Measurements from ENCODE around the gene ADGRG4. TPM values are rescaled to one million over a fixed set of nuclear protein-coding genes. Genes with fewer than 3 reads are reported as not detected.
"Not testable (repeated sequence)": the region's sequence is repeated elsewhere in the genome, so short reads cannot be mapped to it uniquely, and the experiment has no call there.

Gene ADGRG4
- total and polyA plus RNA-seq, 4 donors = under 0.01 TPM; not detected in 3

DNA sequence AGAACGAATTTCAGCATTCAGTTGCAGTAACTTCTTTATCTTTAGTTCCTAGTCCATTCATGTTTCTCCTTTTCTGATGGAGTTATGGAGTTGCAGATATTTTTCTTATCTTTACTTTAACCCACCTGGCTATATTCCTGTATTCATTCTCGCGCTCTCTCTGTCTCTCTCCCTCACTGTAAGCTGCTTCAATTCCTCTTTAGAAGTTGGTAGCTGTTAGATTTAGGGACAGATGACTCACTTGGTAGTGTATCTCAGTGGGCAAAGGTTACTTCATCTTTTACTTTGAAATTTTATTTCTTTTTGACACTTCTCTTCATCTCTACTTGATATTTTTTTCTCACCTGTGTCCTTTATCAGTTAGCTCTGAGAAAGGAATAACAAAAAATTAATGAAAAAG, 137.4 kb downstream of the ADGRG4 start (continued):
- TF ChIP-seq, protein P1, sequence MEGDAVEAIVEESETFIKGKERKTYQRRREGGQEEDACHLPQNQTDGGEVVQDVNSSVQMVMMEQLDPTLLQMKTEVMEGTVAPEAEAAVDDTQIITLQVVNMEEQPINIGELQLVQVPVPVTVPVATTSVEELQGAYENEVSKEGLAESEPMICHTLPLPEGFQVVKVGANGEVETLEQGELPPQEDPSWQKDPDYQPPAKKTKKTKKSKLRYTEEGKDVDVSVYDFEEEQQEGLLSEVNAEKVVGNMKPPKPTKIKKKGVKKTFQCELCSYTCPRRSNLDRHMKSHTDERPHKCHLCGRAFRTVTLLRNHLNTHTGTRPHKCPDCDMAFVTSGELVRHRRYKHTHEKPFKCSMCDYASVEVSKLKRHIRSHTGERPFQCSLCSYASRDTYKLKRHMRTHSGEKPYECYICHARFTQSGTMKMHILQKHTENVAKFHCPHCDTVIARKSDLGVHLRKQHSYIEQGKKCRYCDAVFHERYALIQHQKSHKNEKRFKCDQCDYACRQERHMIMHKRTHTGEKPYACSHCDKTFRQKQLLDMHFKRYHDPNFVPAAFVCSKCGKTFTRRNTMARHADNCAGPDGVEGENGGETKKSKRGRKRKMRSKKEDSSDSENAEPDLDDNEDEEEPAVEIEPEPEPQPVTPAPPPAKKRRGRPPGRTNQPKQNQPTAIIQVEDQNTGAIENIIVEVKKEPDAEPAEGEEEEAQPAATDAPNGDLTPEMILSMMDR (IDR thresholded peaks at IDR 0.05; ENCODE audit: low read depth, low read length, missing input control) = no peak

DNA sequence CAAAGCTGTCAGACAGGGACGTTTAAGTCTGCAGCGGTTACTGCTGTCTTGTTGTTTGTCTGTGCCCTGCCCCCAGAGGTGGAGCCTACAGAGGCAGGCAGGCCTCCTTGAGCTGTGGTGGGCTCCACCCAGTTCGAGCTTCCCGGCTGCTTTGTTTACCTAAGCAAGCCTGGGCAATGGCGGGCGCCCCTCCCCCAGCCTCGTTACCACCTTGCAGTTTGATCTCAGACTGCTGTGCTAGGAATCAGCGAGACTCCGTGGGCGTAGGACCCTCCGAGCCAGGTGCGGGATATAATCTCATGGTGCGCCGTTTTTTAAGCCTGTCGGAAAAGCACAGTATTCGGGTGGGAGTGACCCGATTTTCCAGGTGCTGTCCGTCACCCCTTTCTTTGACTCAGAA, 144.9 kb downstream of the ADGRG4 start:
- not testable (repeated sequence) for DNase-seq (ENCODE audit: low spot score); H3K4me1 ChIP-seq (ENCODE audit: control insufficient read depth in 4 of 4, insufficient read depth in 4 of 4, low read length in 3 of 4); H3K27me3 ChIP-seq (ENCODE audit: control insufficient read depth in 4 of 4, insufficient read depth in 4 of 4, low read length in 3 of 4); H3K4me3 ChIP-seq (ENCODE audit: low read depth in 1 of 3, low read length in 3 of 3); H3K9me3 ChIP-seq (ENCODE audit: control insufficient read depth in 4 of 4, low read length in 3 of 4); H3K36me3 ChIP-seq (ENCODE audit: control insufficient read depth in 4 of 4, insufficient read depth in 3 of 4, low read depth in 1 of 4, low read length in 3 of 4); H3K27ac ChIP-seq (ENCODE audit: low read depth in 1 of 2, low read length in 2 of 2); H3K9ac ChIP-seq (ENCODE audit: low read depth in 1 of 2, low read length in 2 of 2)
- 81% methylated on average over 17 of the region's 18 CpGs for WGBS

DNA sequence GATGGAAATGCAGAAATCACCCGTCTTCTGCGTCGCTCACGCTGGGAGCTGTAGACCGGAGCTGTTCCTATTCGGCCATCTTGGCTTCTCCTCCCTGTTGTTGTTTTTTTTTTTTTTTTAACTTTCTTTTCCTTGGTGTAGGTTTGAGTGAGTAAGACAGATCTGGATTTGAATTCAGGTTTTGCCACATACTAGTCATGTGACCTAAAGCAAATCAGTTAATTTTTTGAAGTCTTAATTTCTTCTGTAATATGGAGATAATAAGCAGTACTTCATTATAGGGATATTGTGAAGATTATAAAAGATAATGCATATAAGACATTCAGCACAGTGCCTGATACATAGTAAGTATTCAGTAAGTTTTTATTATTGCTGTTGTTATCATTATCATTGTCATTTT, 145.4 kb downstream of the ADGRG4 start:
- Histone ChIP-seq H3K4me3 (ENCODE audit: low read depth in 1 of 3, low read length in 3 of 3) (no peak overlapping the region), H3K27ac (ENCODE audit: low read depth in 1 of 2, low read length in 2 of 2) (no peak overlapping the region), H3K4me1 (ENCODE audit: control insufficient read depth in 4 of 4, insufficient read depth in 4 of 4, low read length in 3 of 4) (no peaks in the 10 kb centered on the region), H3K9ac (ENCODE audit: low read depth in 1 of 2, low read length in 2 of 2) (no peak overlapping the region), H3K36me3 (ENCODE audit: control insufficient read depth in 4 of 4, insufficient read depth in 3 of 4, low read depth in 1 of 4, low read length in 3 of 4) (no peaks in the 10 kb centered on the region), H3K27me3 (ENCODE audit: control insufficient read depth in 4 of 4, insufficient read depth in 4 of 4, low read length in 3 of 4) (no peaks in the 10 kb centered on the region), H3K9me3 (ENCODE audit: control insufficient read depth in 4 of 4, low read length in 3 of 4) (no peaks in the 10 kb centered on the region)
- 93% methylated on average over 6 of the region's 6 CpGs for WGBS
- TF ChIP-seq, protein P1 (IDR thresholded peaks at IDR 0.05; ENCODE audit: low read depth, low read length, missing input control) = no peak
- TF ChIP-seq GABPA (IDR thresholded peaks at IDR 0.05 in 1 of 2, conservative IDR thresholded peaks at IDR 0.05 in 1 of 2) (no peak), JUND (IDR thresholded peaks at IDR 0.05) (no peak), HNF4G (IDR thresholded peaks at IDR 0.05) (no peak), SP1 (IDR thresholded peaks at IDR 0.05) (no peak), NR2F2 (IDR thresholded peaks at IDR 0.05) (no peak), FOXA2 (IDR thresholded peaks at IDR 0.05) (no peak), FOXA1 (IDR thresholded peaks at IDR 0.05) (no peak), EGR1 (IDR thresholded peaks at IDR 0.05; ENCODE audit: low read depth in 2 of 2) (no peak), HNF4A (conservative IDR thresholded peaks at IDR 0.05) (no peak), RXRA (IDR thresholded peaks at IDR 0.05) (no peak)
- TF ChIP-seq, protein P2, sequence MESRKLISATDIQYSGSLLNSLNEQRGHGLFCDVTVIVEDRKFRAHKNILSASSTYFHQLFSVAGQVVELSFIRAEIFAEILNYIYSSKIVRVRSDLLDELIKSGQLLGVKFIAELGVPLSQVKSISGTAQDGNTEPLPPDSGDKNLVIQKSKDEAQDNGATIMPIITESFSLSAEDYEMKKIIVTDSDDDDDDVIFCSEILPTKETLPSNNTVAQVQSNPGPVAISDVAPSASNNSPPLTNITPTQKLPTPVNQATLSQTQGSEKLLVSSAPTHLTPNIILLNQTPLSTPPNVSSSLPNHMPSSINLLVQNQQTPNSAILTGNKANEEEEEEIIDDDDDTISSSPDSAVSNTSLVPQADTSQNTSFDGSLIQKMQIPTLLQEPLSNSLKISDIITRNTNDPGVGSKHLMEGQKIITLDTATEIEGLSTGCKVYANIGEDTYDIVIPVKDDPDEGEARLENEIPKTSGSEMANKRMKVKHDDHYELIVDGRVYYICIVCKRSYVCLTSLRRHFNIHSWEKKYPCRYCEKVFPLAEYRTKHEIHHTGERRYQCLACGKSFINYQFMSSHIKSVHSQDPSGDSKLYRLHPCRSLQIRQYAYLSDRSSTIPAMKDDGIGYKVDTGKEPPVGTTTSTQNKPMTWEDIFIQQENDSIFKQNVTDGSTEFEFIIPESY (IDR thresholded peaks at IDR 0.05) = no peak
- TF ChIP-seq, protein P3, sequence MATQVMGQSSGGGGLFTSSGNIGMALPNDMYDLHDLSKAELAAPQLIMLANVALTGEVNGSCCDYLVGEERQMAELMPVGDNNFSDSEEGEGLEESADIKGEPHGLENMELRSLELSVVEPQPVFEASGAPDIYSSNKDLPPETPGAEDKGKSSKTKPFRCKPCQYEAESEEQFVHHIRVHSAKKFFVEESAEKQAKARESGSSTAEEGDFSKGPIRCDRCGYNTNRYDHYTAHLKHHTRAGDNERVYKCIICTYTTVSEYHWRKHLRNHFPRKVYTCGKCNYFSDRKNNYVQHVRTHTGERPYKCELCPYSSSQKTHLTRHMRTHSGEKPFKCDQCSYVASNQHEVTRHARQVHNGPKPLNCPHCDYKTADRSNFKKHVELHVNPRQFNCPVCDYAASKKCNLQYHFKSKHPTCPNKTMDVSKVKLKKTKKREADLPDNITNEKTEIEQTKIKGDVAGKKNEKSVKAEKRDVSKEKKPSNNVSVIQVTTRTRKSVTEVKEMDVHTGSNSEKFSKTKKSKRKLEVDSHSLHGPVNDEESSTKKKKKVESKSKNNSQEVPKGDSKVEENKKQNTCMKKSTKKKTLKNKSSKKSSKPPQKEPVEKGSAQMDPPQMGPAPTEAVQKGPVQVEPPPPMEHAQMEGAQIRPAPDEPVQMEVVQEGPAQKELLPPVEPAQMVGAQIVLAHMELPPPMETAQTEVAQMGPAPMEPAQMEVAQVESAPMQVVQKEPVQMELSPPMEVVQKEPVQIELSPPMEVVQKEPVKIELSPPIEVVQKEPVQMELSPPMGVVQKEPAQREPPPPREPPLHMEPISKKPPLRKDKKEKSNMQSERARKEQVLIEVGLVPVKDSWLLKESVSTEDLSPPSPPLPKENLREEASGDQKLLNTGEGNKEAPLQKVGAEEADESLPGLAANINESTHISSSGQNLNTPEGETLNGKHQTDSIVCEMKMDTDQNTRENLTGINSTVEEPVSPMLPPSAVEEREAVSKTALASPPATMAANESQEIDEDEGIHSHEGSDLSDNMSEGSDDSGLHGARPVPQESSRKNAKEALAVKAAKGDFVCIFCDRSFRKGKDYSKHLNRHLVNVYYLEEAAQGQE (IDR thresholded peaks at IDR 0.05) = no peak
- TF ChIP-seq, protein P4, sequence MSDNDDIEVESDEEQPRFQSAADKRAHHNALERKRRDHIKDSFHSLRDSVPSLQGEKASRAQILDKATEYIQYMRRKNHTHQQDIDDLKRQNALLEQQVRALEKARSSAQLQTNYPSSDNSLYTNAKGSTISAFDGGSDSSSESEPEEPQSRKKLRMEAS (IDR thresholded peaks at IDR 0.05) = no peak
- no peak for DNase-seq (ENCODE audit: low spot score)
